PC-9 (cell line): ENCODE measurements around the gene LGR6. TPM values are rescaled to one million over a fixed set of nuclear protein-coding genes. Genes with fewer than 3 reads are reported as not detected.

Experiments used
- BruUV-seq: library from RNA; stranded (reverse); fragments of 400-500 nt; replicated peaks from 2 replicates; lab custom pipeline; 2021; lab: Mats Ljungman, UMichigan
- CTCF ChIA-PET: fragments of 300-600 bp; sonication (Branson Sonifier 250); formaldehyde crosslinking; loops from one replicate; lab custom pipeline; 2022; ENCODE audit warnings: antibody characterized with exemption; lab: Charles Lee
- POLR2A ChIA-PET: fragments of 300-600 bp; sonication (Branson Sonifier 250); formaldehyde crosslinking; loops from one replicate; lab custom pipeline; 2022; ENCODE audit warnings: antibody characterized with exemption; ENCODE audit not compliant: unreplicated experiment; lab: Charles Lee
- DNase-seq, 2 experiments: peaks; one replicate each; pipeline versions ENCODE4 v3.0.0 to v3.0.0-alpha.2; 2015 to 2022; ENCODE audit warnings: mixed read lengths in 1 of 2
- H2AFZ ChIP-seq: fragments of 200-600 bp; sonication (generic); 2 replicates; pipeline ENCODE4 v1.8.1; 2017; ENCODE audit warnings: antibody characterized with exemption
- H3F3A ChIP-seq: fragments of 200-600 bp; sonication (generic); 2 replicates; pipeline ENCODE4 v1.8.1; 2017; ENCODE audit warnings: antibody characterized with exemption, mild to moderate bottlenecking, low read depth; ENCODE audit not compliant: insufficient read depth
- H3K27ac ChIP-seq: fragments of 200-600 bp; sonication (generic); 2 replicates; pipeline ENCODE4 v1.6.1; 2016; ENCODE audit warnings: mixed run types
- H3K27me3 ChIP-seq: fragments of 200-600 bp; sonication (generic); 2 replicates; pipeline ENCODE4 v1.6.1; 2016; ENCODE audit warnings: low read depth, mixed run types; ENCODE audit not compliant: insufficient read depth
- H3K36me3 ChIP-seq: fragments of 200-600 bp; sonication (generic); 2 replicates; pipeline ENCODE4 v1.6.1; 2016; ENCODE audit warnings: low read depth, mixed run types
- H3K4me1 ChIP-seq: fragments of 200-600 bp; sonication (generic); replicated peaks from 2 replicates; pipeline ENCODE4 v1.6.1; 2016; ENCODE audit warnings: mixed run types; ENCODE audit not compliant: insufficient read depth
- H3K4me2 ChIP-seq: fragments of 200-600 bp; sonication (generic); 2 replicates; pipeline ENCODE4 v1.6.1; 2017; ENCODE audit warnings: mixed run types
- H3K4me3 ChIP-seq: fragments of 200-600 bp; sonication (generic); 2 replicates; pipeline ENCODE4 v1.6.1; 2016; ENCODE audit warnings: mixed run types
- H3K79me2 ChIP-seq: fragments of 200-600 bp; sonication (generic); 2 replicates; pipeline ENCODE4 v1.6.1; 2017; ENCODE audit warnings: low read depth, mixed run types
- H3K9me2 ChIP-seq: fragments of 200-600 bp; sonication (generic); 2 replicates; pipeline ENCODE4 v1.8.1; 2017; ENCODE audit warnings: mild to moderate bottlenecking; ENCODE audit not compliant: insufficient read depth
- H3K9me3 ChIP-seq: fragments of 200-600 bp; sonication (generic); 2 replicates; pipeline ENCODE4 v1.8.1; 2016; ENCODE audit warnings: low read depth; ENCODE audit not compliant: insufficient read depth
- H4K20me1 ChIP-seq: fragments of 200-600 bp; sonication (generic); 2 replicates; pipeline ENCODE4 v1.8.1; 2017; ENCODE audit not compliant: insufficient read depth
- EZH2 ChIP-seq: fragments of 200-600 bp; sonication (generic); IDR thresholded peaks from 2 replicates; pipeline ENCODE4 v1.8.0; 2017; ENCODE audit warnings: antibody characterized with exemption, low read depth
- intact Hi-C: fragments of 100-400 bp; cut with micrococcal nuclease; formaldehyde crosslinking; loops from one replicate; pipeline ENCODE4 v1.10.0; 2022; ENCODE audit not compliant: unreplicated experiment
- total RNA-seq: library from RNA; stranded (reverse); gene quantifications from 2 replicates; pipeline ENCODE4 v1.2.3, GENCODE V29; 2021
- TF ChIP-seq, protein P1 (sequence below): fragments of 200-600 bp; sonication (generic); conservative IDR thresholded peaks from 2 replicates; pipeline ENCODE4 v1.6.1; 2017; ENCODE audit warnings: mixed run types, antibody characterized with exemption, mild to moderate bottlenecking, moderate library complexity

The LGR6 gene
- total RNA-seq, 1 experiment from 2014 or later: 5.6 TPM

GRCh38 chr1:202282025-202282371, 88.4 kb downstream of the LGR6 start:
- Histone ChIP-seq H3K4me1 (peaks cover 39% of the 10 kb centered on the region), H3F3A (peaks cover 15% of the 10 kb centered on the region), H4K20me1 (no peaks in the 10 kb centered on the region), H3K9me2 (no peaks in the 10 kb centered on the region), H3K27ac (no peak overlapping the region), H3K4me3 (no peak overlapping the region), H3K79me2 (no peaks in the 10 kb centered on the region), H3K36me3 (no peaks in the 10 kb centered on the region), H2AFZ (no peak overlapping the region), H3K27me3 (no peaks in the 10 kb centered on the region), H3K9me3 (no peaks in the 10 kb centered on the region), H3K4me2 (no peak overlapping the region)
- CTCF ChIA-PET: interaction anchor here (0.6 kb wide), 1 partner anchor 38 kb away, joined by 13 read pairs; no protein-coding TSS in a partner anchor
- TF ChIP-seq, protein P1, sequence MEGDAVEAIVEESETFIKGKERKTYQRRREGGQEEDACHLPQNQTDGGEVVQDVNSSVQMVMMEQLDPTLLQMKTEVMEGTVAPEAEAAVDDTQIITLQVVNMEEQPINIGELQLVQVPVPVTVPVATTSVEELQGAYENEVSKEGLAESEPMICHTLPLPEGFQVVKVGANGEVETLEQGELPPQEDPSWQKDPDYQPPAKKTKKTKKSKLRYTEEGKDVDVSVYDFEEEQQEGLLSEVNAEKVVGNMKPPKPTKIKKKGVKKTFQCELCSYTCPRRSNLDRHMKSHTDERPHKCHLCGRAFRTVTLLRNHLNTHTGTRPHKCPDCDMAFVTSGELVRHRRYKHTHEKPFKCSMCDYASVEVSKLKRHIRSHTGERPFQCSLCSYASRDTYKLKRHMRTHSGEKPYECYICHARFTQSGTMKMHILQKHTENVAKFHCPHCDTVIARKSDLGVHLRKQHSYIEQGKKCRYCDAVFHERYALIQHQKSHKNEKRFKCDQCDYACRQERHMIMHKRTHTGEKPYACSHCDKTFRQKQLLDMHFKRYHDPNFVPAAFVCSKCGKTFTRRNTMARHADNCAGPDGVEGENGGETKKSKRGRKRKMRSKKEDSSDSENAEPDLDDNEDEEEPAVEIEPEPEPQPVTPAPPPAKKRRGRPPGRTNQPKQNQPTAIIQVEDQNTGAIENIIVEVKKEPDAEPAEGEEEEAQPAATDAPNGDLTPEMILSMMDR: no peak
- POLR2A ChIA-PET: interaction anchor here (0.7 kb wide), 1 partner anchor 132 kb away, joined by 7 read pairs; no protein-coding TSS in a partner anchor
- intact Hi-C loops: loop anchor here (2.0 kb wide), 1 partner anchor 45 kb away; no protein-coding TSS in a partner anchor
- no TSS peak for BruUV-seq
- no peak for DNase-seq

DNA sequence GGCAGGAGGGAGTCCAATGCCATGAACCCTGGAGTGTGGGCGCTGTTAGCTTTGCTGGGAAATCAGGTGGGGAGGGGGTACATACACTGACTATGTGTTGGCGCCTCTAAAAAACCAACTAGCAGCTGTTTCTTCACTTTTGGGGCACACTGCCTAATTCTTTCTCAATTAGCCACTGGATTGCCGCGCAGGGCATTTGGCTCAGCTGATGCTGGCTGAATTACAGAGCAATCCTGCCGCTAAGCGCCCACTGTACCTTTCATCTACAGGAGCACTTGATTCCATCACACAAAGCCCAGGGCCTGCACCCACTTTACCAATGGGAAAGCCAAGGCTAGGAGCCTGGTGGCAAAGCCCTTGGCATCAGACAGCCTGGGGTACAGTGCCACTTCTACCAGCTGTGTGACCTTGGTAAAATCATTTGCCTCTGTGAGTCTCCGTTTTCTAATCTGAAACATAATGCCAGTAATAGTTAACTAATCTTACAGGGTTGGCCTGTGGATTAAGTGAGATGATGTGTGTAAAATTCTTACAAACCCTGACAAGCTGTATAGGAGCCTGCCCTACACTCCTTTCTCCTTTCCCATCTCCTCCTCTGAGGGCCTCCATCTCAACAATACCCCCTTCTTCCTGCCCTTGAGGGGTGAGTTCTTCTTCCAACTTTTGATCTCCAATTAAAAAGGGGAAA, 89.1 kb downstream of the LGR6 start:
- H3K4me1 ChIP-seq: peaks cover 39% of the 10 kb centered on the region
- no peak overlapping the region for H2AFZ ChIP-seq
- H3K79me2 ChIP-seq: no peaks in the 10 kb centered on the region
- H3K27ac ChIP-seq: no peak overlapping the region
- ChIA-PET CTCF (interaction anchor here (1.2 kb wide), 1 partner anchor 89 kb away, joined by 4 read pairs; the partner anchor contains the start of gene LGR6), POLR2A (interaction anchor here (0.6 to 0.7 kb wide), 4 partner anchors 39 to 606 kb away, joined by 4 to 10 read pairs (median 5); partner anchors contain the start of gene RABIF)
- intact Hi-C loops: loop anchor here (1.0 to 2.0 kb wide), 3 partner anchors 10 to 82 kb away; no protein-coding TSS in a partner anchor
- H3K27me3 ChIP-seq: no peaks in the 10 kb centered on the region
- no peak for DNase-seq
- TF ChIP-seq, protein P1: no peak
- TF ChIP-seq EZH2: no peak
- H3K36me3 ChIP-seq: no peaks in the 10 kb centered on the region
- H3K4me2 ChIP-seq: peak overlapping the region; percentile 57
- no peaks in the 10 kb centered on the region for H4K20me1 ChIP-seq
- H3K4me3 ChIP-seq: no peak overlapping the region
- H3F3A ChIP-seq: peaks cover 15% of the 10 kb centered on the region
- BruUV-seq: no TSS peak
- no peaks in the 10 kb centered on the region for H3K9me3 ChIP-seq
- no peaks in the 10 kb centered on the region for H3K9me2 ChIP-seq

DNA sequence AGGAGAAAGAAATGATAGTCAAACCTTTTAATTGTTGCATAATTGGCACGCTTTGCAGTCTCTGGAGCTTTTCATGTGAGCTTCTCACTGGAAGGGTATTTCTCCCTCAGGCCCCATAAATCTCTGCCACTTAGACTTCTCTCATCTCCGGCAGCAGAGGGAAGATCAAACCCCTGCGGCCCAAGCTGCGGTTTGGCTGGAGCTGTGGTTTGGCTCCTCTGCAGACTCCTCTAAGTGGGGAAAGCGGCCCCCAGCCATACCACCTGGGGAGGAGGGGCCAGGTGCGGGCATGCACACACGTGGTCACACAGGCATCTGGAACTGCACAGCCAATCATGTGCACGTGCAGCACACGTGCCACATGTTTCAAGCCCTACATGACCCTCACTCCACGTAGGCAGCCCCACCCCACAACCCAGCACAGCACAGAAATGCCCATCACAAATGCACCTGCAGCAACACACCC, 89.8 kb downstream of the LGR6 start:
- H3K4me2 ChIP-seq: peak overlapping the region; percentile 57
- ChIA-PET CTCF (interaction anchor here (1.2 kb wide), 1 partner anchor 90 kb away, joined by 4 read pairs; the partner anchor contains the start of gene LGR6), POLR2A (interaction anchor here (0.6 to 0.7 kb wide), 3 partner anchors 38 to 176 kb away, joined by 4 to 5 read pairs (median 5); no protein-coding TSS in a partner anchor)
- H3K9me2 ChIP-seq: no peaks in the 10 kb centered on the region
- H4K20me1 ChIP-seq: no peaks in the 10 kb centered on the region
- H3F3A ChIP-seq: peaks cover 15% of the 10 kb centered on the region
- intact Hi-C loops: loop anchor here (1.0 to 2.0 kb wide), 3 partner anchors 9 to 83 kb away; no protein-coding TSS in a partner anchor
- peak; percentile 88 to 91 for DNase-seq
- no TSS peak for BruUV-seq
- H3K36me3 ChIP-seq: no peaks in the 10 kb centered on the region
- peak overlapping the region; percentile 39; the same call in 1 of the 2 replicates for H3K27ac ChIP-seq
- no peaks in the 10 kb centered on the region for H3K27me3 ChIP-seq
- peaks cover 39% of the 10 kb centered on the region for H3K4me1 ChIP-seq
- no peaks in the 10 kb centered on the region for H3K9me3 ChIP-seq
- no peak overlapping the region for H3K4me3 ChIP-seq
- TF ChIP-seq, protein P1: no peak
- no peak for TF ChIP-seq EZH2
- H2AFZ ChIP-seq: no peak overlapping the region
- no peaks in the 10 kb centered on the region for H3K79me2 ChIP-seq
